MCF 10A (cell line): ENCODE measurements around the gene ELMO1. TPM values are rescaled to one million over a fixed set of nuclear protein-coding genes. Genes with fewer than 3 reads are reported as not detected.
"Not testable (repeated sequence)": the region's sequence is repeated elsewhere in the genome, so short reads cannot be mapped to it uniquely, and the experiment has no call there.

ENCODE experiments used
- BruUV-seq: library from RNA; stranded (reverse); fragments of 400-500 nt; replicated peaks from 2 replicates; lab custom pipeline; 2021; lab: Mats Ljungman, UMichigan
- CTCF ChIA-PET: fragments of 300-600 bp; sonication (Branson Sonifier 250); formaldehyde crosslinking; extraction: SDS; loops from one replicate; lab custom pipeline; 2021; ENCODE audit warnings: antibody characterized with exemption, inconsistent platforms; lab: Yijun Ruan, JAX
- POLR2A ChIA-PET: fragments of 300-600, 350-650 bp; sonication (Branson Sonifier 250); formaldehyde crosslinking; extraction: SDS; loops from one replicate; lab custom pipeline; 2020; ENCODE audit warnings: antibody characterized with exemption, inconsistent platforms; lab: Yijun Ruan, JAX
- DNase-seq: peaks from one replicate; pipeline ENCODE4 v3.0.0-alpha.2; 2018; ENCODE audit not compliant: unreplicated experiment
- H3K27ac Mint-ChIP-seq: one replicate; pipeline ENCODE4 v1.8.0; 2022; ENCODE audit warnings: mild to moderate bottlenecking, low read depth, mixed read lengths; ENCODE audit not compliant: unreplicated experiment
- H3K27me3 Mint-ChIP-seq: one replicate; pipeline ENCODE4 v1.8.0; 2022; ENCODE audit warnings: mixed read lengths; ENCODE audit not compliant: insufficient read depth, unreplicated experiment
- H3K36me3 Mint-ChIP-seq: one replicate; pipeline ENCODE4 v1.8.0; 2022; ENCODE audit warnings: mild to moderate bottlenecking, moderate library complexity, mixed read lengths; ENCODE audit not compliant: insufficient read depth, unreplicated experiment
- H3K4me1 Mint-ChIP-seq: one replicate; pipeline ENCODE4 v1.8.0; 2022; ENCODE audit warnings: mixed read lengths; ENCODE audit not compliant: insufficient read depth, unreplicated experiment
- H3K4me3 Mint-ChIP-seq: one replicate; pipeline ENCODE4 v1.8.0; 2022; ENCODE audit warnings: mild to moderate bottlenecking, moderate library complexity, mixed read lengths; ENCODE audit not compliant: unreplicated experiment
- H3K9me3 Mint-ChIP-seq: one replicate; pipeline ENCODE4 v1.8.0; 2022; ENCODE audit warnings: mixed read lengths; ENCODE audit not compliant: unreplicated experiment
- intact Hi-C: fragments of 100-400 bp; cut with micrococcal nuclease; formaldehyde crosslinking; loops from 2 replicates; pipeline ENCODE4 v1.14.1; 2022
- total RNA-seq: library from RNA; stranded (reverse); gene quantifications from 2 replicates; pipeline ENCODE4 v1.2.3, GENCODE V29; 2022
- TF ChIP-seq, protein P1 (sequence below): fragments of 200-600 bp; IDR thresholded peaks from one replicate; pipeline ENCODE4 v1.8.0; 2022; ENCODE audit warnings: antibody characterized with exemption, mild to moderate bottlenecking; ENCODE audit not compliant: unreplicated experiment

Gene ELMO1
- total RNA-seq, 1 experiment from 2014 or later: 0.30 TPM

DNA sequence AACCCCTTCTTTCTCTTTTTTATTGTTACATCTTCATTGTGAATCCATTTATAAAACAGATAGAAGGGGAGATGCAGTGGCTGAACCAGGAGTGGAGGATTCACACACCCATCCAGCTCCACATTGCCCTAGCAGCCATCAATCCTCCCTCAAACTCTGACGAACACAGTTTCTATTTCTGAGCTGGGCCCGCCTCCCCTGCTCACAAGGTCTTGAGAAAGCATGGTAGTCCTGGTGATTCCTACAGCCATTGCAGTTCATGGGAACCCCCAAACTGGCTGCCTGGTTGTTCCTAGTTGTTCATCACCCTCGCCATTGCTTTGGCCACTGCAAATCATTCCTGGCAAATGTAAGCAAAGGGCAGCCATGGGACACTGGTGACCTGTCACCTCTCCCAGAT, 465.9 kb downstream of the ELMO1 start:
- TF ChIP-seq, protein P1, sequence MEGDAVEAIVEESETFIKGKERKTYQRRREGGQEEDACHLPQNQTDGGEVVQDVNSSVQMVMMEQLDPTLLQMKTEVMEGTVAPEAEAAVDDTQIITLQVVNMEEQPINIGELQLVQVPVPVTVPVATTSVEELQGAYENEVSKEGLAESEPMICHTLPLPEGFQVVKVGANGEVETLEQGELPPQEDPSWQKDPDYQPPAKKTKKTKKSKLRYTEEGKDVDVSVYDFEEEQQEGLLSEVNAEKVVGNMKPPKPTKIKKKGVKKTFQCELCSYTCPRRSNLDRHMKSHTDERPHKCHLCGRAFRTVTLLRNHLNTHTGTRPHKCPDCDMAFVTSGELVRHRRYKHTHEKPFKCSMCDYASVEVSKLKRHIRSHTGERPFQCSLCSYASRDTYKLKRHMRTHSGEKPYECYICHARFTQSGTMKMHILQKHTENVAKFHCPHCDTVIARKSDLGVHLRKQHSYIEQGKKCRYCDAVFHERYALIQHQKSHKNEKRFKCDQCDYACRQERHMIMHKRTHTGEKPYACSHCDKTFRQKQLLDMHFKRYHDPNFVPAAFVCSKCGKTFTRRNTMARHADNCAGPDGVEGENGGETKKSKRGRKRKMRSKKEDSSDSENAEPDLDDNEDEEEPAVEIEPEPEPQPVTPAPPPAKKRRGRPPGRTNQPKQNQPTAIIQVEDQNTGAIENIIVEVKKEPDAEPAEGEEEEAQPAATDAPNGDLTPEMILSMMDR: no peak
- H3K27ac Mint-ChIP-seq: no peak overlapping the region
- no peaks in the 10 kb centered on the region for H3K9me3 Mint-ChIP-seq
- ChIA-PET POLR2A (interaction anchor here (0.6 kb wide), 1 partner anchor 18 kb away, joined by 3 read pairs; no protein-coding TSS in a partner anchor), CTCF (interaction anchor here (1.4 to 8.0 kb wide), 2 partner anchors 16 to 200 kb away, joined by 4 to 101 read pairs; no protein-coding TSS in a partner anchor)
- peaks cover 50% of the 10 kb centered on the region for H3K27me3 Mint-ChIP-seq
- intact Hi-C loops: no loop called here
- H3K36me3 Mint-ChIP-seq: no peaks in the 10 kb centered on the region
- H3K4me3 Mint-ChIP-seq: no peak overlapping the region
- no TSS peak for BruUV-seq
- H3K4me1 Mint-ChIP-seq: no peaks in the 10 kb centered on the region
- DNase-seq: no peak

DNA sequence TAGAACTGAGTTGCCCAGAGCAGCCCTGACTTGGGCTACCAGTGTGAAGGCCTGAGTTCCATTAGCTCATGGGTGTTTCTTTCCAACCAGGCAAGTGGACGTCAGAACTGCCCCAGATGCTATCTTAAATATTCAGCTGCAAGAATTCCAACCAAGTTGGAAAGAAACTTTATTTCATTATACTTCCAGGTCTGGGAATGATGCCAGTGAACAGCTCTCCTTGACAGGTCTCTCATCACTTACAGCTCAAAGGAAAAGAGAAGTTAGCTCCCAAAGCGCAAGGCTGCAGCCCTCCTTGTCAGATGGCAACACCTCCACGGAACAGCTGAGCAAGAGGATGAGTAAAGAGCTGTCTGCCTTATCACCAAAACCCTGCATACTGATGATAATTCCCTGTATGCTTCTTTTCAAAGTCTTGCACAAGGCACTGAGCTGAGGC, 468.8 kb downstream of the ELMO1 start:
- TF ChIP-seq, protein P1: no peak
- CTCF ChIA-PET: interaction anchor here (0.6 to 4.4 kb wide), 7 partner anchors 7 to 492 kb away, joined by 3 to 27 read pairs (median 5); no protein-coding TSS in a partner anchor
- DNase-seq: no peak
- no peak overlapping the region for H3K4me3 Mint-ChIP-seq
- peaks cover 22% of the 10 kb centered on the region for H3K27me3 Mint-ChIP-seq
- intact Hi-C loops: no loop called here
- no peaks in the 10 kb centered on the region for H3K9me3 Mint-ChIP-seq
- no peaks in the 10 kb centered on the region for H3K4me1 Mint-ChIP-seq
- BruUV-seq: no TSS peak
- POLR2A ChIA-PET: no interaction called here
- no peak overlapping the region for H3K27ac Mint-ChIP-seq
- no peaks in the 10 kb centered on the region for H3K36me3 Mint-ChIP-seq

DNA sequence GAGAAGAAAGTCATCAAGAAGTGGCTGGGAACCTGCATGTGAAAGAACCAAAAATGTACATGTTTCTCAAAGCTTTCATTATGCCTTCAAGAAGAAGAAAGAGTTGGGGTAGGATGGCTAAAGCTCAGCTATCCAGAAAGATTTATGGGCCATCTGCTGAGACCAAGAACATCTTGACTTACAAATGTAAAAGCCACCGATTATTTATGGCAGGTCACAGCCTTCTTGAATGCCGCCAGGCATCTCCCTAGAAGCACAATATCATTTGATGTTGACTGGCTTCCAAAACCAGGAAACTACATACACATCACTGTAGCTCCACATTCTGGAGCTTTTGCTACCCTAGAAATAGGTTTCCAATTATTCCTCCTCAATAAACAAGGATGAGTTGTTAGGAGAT, 470.2 kb downstream of the ELMO1 start:
- no peak for DNase-seq
- H3K9me3 Mint-ChIP-seq: no peaks in the 10 kb centered on the region
- H3K4me3 Mint-ChIP-seq: no peak overlapping the region
- H3K36me3 Mint-ChIP-seq: no peaks in the 10 kb centered on the region
- TF ChIP-seq, protein P1: no peak
- peaks cover 8% of the 10 kb centered on the region for H3K27me3 Mint-ChIP-seq
- ChIA-PET POLR2A (no interaction called here), CTCF (interaction anchor here (0.6 to 4.4 kb wide), 5 partner anchors 9 to 482 kb away, joined by 3 to 27 read pairs (median 4); no protein-coding TSS in a partner anchor)
- no TSS peak for BruUV-seq
- intact Hi-C loops: no loop called here
- no peaks in the 10 kb centered on the region for H3K4me1 Mint-ChIP-seq
- no peak overlapping the region for H3K27ac Mint-ChIP-seq

DNA sequence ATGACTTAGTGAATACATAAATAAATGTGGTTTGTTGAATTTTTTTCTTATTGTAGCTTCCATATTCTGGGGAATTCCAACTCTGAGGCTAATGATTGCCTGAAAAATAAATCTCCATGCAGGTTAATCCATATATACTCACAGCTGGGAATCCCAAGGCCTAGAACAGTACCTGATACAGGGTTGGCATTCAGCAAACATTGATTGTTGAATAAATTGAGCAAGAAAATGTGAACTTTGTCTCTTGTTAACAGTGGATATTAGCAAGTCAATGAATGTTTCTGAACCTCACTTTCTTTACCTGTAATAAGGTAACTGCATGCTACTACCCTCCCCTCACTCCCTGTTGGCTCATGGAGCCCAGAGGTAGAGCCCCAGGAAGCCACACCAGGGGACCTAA, 470.8 kb downstream of the ELMO1 start:
- POLR2A ChIA-PET: no interaction called here
- Mint-ChIP-seq H3K4me3 (no peak overlapping the region), H3K27me3 (peaks cover 2% of the 10 kb centered on the region), H3K36me3 (no peaks in the 10 kb centered on the region), H3K27ac (no peak overlapping the region), H3K4me1 (no peaks in the 10 kb centered on the region), H3K9me3 (no peaks in the 10 kb centered on the region)
- no peak for DNase-seq
- CTCF ChIA-PET: interaction anchor here (0.8 to 4.4 kb wide), 5 partner anchors 9 to 490 kb away, joined by 3 to 27 read pairs (median 4); no protein-coding TSS in a partner anchor
- intact Hi-C loops: no loop called here
- TF ChIP-seq, protein P1: no peak
- no TSS peak for BruUV-seq

DNA sequence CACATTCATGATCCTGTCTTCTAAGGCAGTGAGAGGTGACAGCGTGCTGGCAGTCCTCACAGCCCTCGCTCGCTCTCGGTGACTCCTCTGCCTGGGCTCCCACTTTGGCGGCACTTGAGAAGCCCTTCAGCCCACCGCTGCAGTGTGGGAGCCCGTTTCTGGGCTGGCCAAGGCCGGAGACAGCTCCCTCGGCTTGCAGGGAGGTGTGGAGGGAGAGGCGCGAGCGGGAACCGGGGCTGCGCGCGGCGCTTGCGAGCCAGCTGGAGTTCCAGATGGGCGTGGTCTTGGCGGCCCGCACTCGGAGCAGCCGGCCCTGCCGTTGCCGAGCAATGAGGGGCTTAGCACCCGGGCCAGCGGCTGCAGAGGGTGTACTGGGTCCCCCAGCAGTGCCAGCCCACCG, 475.1 kb downstream of the ELMO1 start:
- POLR2A ChIA-PET, H3K27me3 Mint-ChIP-seq: not testable (repeated sequence)

More for the DNA sequence above, 475.1 kb downstream of the ELMO1 start:
- H3K4me1 Mint-ChIP-seq, DNase-seq, intact Hi-C loops, BruUV-seq, H3K9me3 Mint-ChIP-seq, H3K27ac Mint-ChIP-seq, H3K4me3 Mint-ChIP-seq, H3K36me3 Mint-ChIP-seq: not testable (repeated sequence)
- CTCF ChIA-PET: interaction anchor here (0.9 to 7.4 kb wide), 2 partner anchors 14 to 209 kb away, joined by 3 to 55 read pairs; no protein-coding TSS in a partner anchor
